ENCODE measurements around the gene MORN5.

DNA sequence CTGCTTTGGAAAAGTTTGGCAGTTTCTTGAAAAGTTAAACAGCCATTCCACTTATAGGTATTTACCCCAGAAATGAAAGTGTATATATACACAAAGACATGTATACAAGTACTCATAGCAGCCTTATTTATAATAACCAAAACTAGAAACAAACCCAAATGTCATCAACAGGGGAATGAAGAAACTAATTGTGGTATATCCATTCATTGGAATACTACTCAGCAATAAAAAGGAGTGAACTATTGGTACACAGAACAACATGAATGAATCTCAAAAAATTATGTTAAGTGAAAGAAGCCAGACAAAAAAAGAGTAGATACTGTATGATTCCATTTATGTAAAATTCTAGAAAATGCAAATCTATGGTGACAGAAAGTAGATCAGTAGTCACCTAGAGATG lies 2.7 kb downstream of the MORN5 start:
- TF ChIP-seq, protein P1, sequence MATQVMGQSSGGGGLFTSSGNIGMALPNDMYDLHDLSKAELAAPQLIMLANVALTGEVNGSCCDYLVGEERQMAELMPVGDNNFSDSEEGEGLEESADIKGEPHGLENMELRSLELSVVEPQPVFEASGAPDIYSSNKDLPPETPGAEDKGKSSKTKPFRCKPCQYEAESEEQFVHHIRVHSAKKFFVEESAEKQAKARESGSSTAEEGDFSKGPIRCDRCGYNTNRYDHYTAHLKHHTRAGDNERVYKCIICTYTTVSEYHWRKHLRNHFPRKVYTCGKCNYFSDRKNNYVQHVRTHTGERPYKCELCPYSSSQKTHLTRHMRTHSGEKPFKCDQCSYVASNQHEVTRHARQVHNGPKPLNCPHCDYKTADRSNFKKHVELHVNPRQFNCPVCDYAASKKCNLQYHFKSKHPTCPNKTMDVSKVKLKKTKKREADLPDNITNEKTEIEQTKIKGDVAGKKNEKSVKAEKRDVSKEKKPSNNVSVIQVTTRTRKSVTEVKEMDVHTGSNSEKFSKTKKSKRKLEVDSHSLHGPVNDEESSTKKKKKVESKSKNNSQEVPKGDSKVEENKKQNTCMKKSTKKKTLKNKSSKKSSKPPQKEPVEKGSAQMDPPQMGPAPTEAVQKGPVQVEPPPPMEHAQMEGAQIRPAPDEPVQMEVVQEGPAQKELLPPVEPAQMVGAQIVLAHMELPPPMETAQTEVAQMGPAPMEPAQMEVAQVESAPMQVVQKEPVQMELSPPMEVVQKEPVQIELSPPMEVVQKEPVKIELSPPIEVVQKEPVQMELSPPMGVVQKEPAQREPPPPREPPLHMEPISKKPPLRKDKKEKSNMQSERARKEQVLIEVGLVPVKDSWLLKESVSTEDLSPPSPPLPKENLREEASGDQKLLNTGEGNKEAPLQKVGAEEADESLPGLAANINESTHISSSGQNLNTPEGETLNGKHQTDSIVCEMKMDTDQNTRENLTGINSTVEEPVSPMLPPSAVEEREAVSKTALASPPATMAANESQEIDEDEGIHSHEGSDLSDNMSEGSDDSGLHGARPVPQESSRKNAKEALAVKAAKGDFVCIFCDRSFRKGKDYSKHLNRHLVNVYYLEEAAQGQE (tag by site-specific recombination; IDR thresholded peaks at IDR 0.05), result no peak
- TF ChIP-seq ZNF621 (tag by site-specific recombination; IDR thresholded peaks at IDR 0.05) (no peak), YY1 (tag by site-specific recombination; IDR thresholded peaks at IDR 0.05) (no peak), PRDM1 (tag by site-specific recombination; IDR thresholded peaks at IDR 0.05) (no peak), ZNF335 (tag by site-specific recombination; conservative IDR thresholded peaks at IDR 0.05) (no peak), ZNF670 (tag by site-specific recombination; IDR thresholded peaks at IDR 0.05; ENCODE audit: low read depth) (no peak), MZF1 (tag by site-specific recombination; IDR thresholded peaks at IDR 0.05; ENCODE audit: borderline replicate concordance) (no peak), ZBTB8A (tag by site-specific recombination; IDR thresholded peaks at IDR 0.05) (no peak), SP3 (tag by site-specific recombination; IDR thresholded peaks at IDR 0.05) (no peak)
- TF ChIP-seq, protein P2, sequence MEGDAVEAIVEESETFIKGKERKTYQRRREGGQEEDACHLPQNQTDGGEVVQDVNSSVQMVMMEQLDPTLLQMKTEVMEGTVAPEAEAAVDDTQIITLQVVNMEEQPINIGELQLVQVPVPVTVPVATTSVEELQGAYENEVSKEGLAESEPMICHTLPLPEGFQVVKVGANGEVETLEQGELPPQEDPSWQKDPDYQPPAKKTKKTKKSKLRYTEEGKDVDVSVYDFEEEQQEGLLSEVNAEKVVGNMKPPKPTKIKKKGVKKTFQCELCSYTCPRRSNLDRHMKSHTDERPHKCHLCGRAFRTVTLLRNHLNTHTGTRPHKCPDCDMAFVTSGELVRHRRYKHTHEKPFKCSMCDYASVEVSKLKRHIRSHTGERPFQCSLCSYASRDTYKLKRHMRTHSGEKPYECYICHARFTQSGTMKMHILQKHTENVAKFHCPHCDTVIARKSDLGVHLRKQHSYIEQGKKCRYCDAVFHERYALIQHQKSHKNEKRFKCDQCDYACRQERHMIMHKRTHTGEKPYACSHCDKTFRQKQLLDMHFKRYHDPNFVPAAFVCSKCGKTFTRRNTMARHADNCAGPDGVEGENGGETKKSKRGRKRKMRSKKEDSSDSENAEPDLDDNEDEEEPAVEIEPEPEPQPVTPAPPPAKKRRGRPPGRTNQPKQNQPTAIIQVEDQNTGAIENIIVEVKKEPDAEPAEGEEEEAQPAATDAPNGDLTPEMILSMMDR (tag by site-specific recombination; IDR thresholded peaks at IDR 0.05), result no peak
- TF ChIP-seq, protein P3, sequence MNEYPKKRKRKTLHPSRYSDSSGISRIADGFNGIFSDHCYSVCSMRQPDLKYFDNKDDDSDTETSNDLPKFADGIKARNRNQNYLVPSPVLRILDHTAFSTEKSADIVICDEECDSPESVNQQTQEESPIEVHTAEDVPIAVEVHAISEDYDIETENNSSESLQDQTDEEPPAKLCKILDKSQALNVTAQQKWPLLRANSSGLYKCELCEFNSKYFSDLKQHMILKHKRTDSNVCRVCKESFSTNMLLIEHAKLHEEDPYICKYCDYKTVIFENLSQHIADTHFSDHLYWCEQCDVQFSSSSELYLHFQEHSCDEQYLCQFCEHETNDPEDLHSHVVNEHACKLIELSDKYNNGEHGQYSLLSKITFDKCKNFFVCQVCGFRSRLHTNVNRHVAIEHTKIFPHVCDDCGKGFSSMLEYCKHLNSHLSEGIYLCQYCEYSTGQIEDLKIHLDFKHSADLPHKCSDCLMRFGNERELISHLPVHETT (tag by site-specific recombination; IDR thresholded peaks at IDR 0.05), result no peak

All from HEK293 (cell line).